GM19035 (cell line): ENCODE results near the gene CCDC17.
A peak's percentile ranks its signal among the peaks of the same experiment; 100 is the strongest.

Experiments
- ATAC-seq: cut with Tn5 transposase; IDR thresholded peaks from one replicate; pipeline ENCODE4 v1.9.1; 2021; ENCODE audit not compliant: unreplicated experiment

Gene CCDC17

DNA sequence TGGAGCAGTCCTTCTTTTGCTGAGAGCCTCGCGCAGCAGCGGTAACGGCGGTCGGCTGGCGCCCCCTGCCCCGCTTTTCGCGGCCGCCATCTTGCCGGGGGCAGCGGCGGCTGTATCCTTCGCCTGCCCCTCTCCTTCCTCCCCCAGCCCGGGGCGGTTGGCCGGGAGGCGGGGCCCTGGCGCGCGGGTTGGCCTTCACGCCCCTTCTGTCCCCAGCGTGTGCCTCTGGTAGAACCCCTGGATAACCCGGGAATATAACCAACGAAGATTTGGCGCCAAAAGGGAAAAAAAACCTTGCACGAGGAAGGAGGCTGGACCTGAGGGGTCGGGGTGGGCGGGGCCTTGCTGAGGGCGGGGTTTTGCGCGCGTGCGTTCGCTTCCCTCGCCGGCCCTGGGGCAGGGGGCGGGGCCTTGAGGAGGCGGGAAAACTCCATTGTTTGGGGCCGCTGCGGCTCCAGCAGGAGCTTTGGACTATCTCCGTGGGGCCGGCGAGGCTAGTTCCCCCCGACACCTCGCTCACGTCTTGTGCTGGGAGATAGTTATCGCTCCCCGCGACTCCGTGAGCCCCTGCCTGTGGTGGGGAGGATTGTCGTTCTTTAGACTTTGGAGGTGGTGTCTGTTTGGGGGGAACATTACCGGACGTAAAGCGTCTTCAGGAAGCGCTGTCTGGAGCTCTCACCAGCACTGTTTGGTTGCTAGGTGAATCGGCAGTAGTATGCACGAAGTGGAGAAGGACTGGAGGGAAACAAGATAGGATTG is 39.3 kb downstream of the CCDC17 start:
- ATAC-seq = peak; percentile 38

DNA sequence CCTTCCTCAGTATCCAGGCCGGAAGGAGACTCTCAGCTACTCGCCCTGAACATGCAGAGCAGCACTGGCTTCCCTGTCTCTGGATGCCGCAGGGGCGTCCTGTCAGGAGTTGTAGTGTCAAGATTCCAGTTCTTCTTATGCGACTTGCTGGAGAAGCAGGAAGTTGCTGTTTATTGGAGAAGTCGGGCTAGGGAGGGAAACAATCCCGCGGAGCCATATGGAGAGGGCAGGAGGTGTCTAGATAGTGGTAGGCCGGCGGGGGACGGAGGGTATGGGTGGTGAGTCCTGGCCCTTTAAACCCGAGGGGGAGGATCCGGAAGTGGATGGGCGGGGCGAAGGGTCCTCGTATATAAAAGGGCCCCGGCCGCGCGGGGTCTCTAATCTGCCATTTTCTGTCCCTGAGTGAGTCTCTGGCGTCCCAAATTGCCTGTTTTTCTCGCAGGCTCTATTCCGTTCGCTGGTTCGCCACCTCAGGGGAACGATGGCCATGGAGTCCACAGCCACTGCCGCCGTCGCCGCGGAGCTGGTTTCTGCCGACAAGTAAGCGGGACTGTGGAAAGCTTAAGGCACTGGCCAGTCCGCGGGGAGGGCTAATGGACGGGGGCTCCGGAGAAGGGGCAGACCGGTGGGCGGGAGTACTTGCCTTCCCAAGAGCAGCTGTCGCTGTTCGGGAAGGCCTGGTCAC is 40.0 kb downstream of the CCDC17 start, which contains the start of gene NASP:
NASP (plus strand) TSS at position 376 of the 685 bp plus-strand sequence; CDS start at position 482, 106 bp downstream.
- ATAC-seq = peak; percentile 53

DNA sequence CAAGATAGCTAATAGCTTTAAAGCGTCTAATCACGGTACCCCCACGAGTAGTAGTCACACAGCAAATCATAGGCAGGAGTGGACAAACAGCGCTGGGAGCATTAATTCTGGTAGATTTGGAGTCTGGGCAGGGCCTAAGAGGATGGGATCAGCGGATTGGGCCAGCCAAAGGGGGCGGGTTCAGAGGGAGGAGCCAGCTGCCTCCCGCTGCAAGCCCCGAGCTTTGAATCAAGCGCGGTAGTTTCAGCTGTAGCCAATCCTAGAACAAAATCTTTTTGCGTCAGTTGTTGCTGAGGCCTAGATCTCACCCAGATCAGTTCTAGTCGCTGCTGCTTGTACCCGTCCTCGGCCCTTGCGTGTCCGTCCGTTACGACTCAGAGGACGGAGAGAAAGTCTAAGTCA is 40.6 kb downstream of the CCDC17 start:
- ATAC-seq = peak; percentile 63

DNA sequence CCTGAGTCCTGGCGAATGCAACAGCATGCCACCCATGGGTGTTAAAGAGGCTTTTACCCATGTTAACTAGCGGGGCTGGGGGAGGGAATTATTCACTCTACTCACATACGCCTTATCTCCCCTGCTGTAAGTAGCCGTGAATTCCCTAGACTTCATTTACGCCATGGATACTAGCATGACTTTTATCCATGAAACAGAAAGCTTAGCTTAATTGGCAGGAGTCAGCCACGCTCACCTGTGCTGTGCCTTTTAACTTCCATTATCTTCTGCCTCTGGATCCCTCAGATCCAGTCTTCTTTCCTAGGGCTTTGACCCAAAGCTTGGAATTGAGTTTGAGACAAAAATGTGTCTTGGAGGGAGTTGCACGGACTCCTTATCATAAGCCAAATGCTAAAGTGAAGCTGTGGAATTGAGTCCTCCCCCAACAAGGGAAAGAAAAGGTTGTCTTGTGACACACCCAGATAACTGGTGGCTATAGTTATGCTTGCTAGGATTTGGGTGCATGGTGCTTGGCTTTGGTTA is 49.7 kb downstream of the CCDC17 start:
- ATAC-seq = no peak

DNA sequence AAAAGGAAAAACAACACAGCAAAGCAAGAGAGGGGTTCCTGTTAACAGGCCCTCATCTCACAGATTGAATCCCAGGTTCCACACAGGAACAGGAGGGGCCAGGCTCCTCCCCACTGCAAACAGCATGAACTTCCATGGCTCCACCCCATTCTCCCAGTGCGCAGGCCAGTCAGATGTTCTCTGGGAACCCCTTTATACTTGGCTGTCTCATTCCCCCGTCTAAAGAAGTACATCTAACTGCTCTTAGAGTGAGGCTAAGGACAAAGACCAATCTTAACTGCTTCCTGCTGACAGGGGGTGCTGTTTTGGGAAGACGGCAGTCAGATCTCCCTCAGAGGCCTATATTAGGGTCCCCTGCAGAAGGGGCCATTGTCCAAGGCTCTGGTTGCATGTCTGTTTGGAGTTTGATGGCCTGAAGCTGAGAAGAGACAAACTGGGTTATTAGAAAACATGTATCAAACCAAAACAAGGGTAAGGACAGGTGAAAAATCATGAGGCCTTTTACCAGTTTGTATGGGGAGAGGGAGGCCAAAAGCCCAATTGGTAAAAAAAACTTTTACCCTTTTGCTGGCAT is 50.5 kb downstream of the CCDC17 start:
- no peak for ATAC-seq

DNA sequence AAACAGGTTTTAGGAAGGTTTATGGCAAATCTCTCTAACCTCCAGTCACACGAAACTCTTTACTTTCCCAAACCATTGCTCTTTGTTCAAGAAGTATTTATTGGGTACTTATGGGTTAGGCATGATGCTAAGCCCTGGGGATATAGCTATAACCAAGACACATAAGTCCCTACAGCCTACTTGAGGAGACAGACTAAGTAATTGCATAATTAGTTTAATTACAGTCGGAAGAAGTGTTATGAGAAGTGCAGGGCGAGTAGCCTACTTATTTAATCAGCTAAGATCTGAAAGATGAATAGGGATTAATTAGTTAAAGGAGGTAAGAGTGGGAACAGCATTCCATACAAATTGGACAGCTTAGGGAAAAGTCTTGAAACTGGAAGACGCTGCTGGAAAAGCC is 53.2 kb downstream of the CCDC17 start:
- ATAC-seq = no peak
